ENCODE results near the gene ZNF618. TPM values are rescaled to one million over a fixed set of nuclear protein-coding genes. Genes with fewer than 3 reads are reported as not detected.

Gene ZNF618
- polyA plus RNA-seq, 3 donors: 0.53 to 1.9 (median 0.78) TPM

DNA sequence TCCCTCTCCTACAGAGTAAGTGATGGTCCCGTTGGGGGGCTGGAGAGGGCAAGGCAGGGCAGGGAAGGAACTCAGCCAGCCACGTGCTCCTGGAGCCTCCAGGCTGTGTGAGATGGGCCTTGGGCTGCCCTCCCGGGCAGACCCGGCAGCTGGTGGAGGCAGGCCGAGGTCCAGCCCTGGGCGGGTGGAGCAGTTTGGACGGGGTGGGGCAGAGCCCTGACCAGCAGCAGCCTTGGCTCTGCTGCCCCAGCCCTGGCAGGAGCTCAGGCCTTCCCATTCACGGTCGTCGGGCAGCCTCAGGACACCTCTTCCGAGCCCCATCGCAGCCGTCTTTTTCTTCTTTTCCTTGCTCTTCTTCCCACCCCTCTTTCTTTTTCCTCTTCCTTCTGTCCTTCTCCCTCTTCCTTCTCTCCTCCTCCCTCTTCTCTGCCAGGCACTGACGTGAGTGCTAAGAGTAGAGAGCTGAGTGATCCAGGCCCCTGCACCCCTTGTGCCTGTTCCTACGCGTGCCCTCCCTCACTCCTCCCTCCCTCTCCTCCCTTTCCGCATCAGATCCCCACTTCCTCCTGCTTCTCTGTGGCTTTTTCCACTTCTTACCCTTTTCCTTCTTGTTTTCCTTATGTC is 159.2 kb downstream of the ZNF618 start:
- Mint-ChIP-seq H3K4me3 (no peak overlapping the region), H3K4me1 (no peaks in the 10 kb centered on the region), H3K36me3 (peaks cover 21 to 29% of the 10 kb centered on the region in 2 donors), H3K9me3 (peaks cover 0 to 7% (median 1%) of the 10 kb centered on the region in 7 donors), H3K27ac (peak overlapping the region in 2 of 7 donors; percentile 23 to 38), H3K27me3 (ENCODE audit: low read depth in 3 of 3) (peaks cover 0 to 5% (median 0%) of the 10 kb centered on the region in 3 donors)
- Histone ChIP-seq H3K9ac (ENCODE audit: insufficient read depth, low read length, poor library complexity, severe bottlenecking) (no peak overlapping the region), H3K9me3 (replicated peaks in 1 of 2; ENCODE audit: control insufficient read depth in 1 of 2, insufficient read depth in 1 of 2, low read length in 2 of 2) (peaks cover 0 to 2% of the 10 kb centered on the region in 2 donors), H3K36me3 (replicated peaks in 1 of 2; ENCODE audit: control insufficient read depth in 1 of 2, insufficient read depth in 2 of 2, low read length in 2 of 2) (peaks cover 9% of the 10 kb centered on the region in 2 donors), H3K4me1 (ENCODE audit: control insufficient read depth in 1 of 2, insufficient read depth in 2 of 2, low read length in 2 of 2) (no peaks in the 10 kb centered on the region), H3K4me3 (replicated peaks in 1 of 3; ENCODE audit: low read depth in 2 of 3, low read length in 3 of 3) (no peak overlapping the region), H3K4me2 (replicated peaks; ENCODE audit: extremely low read depth, low read length, poor library complexity, severe bottlenecking) (no peak overlapping the region), H3K27ac (ENCODE audit: low read depth in 1 of 2, low read length in 2 of 2) (no peak overlapping the region), H2AFZ (ENCODE audit: insufficient read depth, low read depth, low read length, poor library complexity, severe bottlenecking) (no peak overlapping the region), H3K27me3 (ENCODE audit: control insufficient read depth in 2 of 2, insufficient read depth in 2 of 2, low read length in 2 of 2) (no peaks in the 10 kb centered on the region), H4K20me1 (ENCODE audit: insufficient read depth, low read length) (no peaks in the 10 kb centered on the region), H3K79me2 (ENCODE audit: insufficient read depth, low read length) (no peaks in the 10 kb centered on the region)
- no peak for DNase-seq
- intact Hi-C loops (cut with micrococcal nuclease): no loop called here
- no peak for TF ChIP-seq CTCF (IDR thresholded peaks at IDR 0.05)
- WGBS (ENCODE audit: insufficient coverage): 98% methylated on average over 12 of the region's 17 CpGs

GRCh38 chr9:114035845-114036801 is 160.0 kb downstream of the ZNF618 start:
- Histone ChIP-seq H3K36me3 (replicated peaks in 1 of 2; ENCODE audit: control insufficient read depth in 1 of 2, insufficient read depth in 2 of 2, low read length in 2 of 2) (peaks cover 9% of the 10 kb centered on the region in 2 donors), H3K9ac (ENCODE audit: insufficient read depth, low read length, poor library complexity, severe bottlenecking) (no peak overlapping the region), H3K4me2 (replicated peaks; ENCODE audit: extremely low read depth, low read length, poor library complexity, severe bottlenecking) (no peak overlapping the region), H3K4me3 (replicated peaks in 1 of 3; ENCODE audit: low read depth in 2 of 3, low read length in 3 of 3) (no peak overlapping the region), H3K9me3 (replicated peaks in 1 of 2; ENCODE audit: control insufficient read depth in 1 of 2, insufficient read depth in 1 of 2, low read length in 2 of 2) (peaks cover 0 to 2% of the 10 kb centered on the region in 2 donors), H2AFZ (ENCODE audit: insufficient read depth, low read depth, low read length, poor library complexity, severe bottlenecking) (no peak overlapping the region), H3K27ac (ENCODE audit: low read depth in 1 of 2, low read length in 2 of 2) (no peak overlapping the region), H3K27me3 (ENCODE audit: control insufficient read depth in 2 of 2, insufficient read depth in 2 of 2, low read length in 2 of 2) (no peaks in the 10 kb centered on the region), H3K4me1 (ENCODE audit: control insufficient read depth in 1 of 2, insufficient read depth in 2 of 2, low read length in 2 of 2) (no peaks in the 10 kb centered on the region), H4K20me1 (ENCODE audit: insufficient read depth, low read length) (no peaks in the 10 kb centered on the region), H3K79me2 (ENCODE audit: insufficient read depth, low read length) (no peaks in the 10 kb centered on the region)
- intact Hi-C loops (cut with micrococcal nuclease): no loop called here
- Mint-ChIP-seq H3K9me3 (peaks cover 0 to 7% (median 2%) of the 10 kb centered on the region in 7 donors), H3K36me3 (peaks cover 21 to 25% of the 10 kb centered on the region in 2 donors), H3K27me3 (ENCODE audit: low read depth in 3 of 3) (peaks cover 0 to 5% (median 0%) of the 10 kb centered on the region in 3 donors), H3K4me1 (no peaks in the 10 kb centered on the region), H3K4me3 (no peak overlapping the region), H3K27ac (peak overlapping the region in 2 of 7 donors; percentile 23 to 38)
- WGBS (ENCODE audit: insufficient coverage): 97% methylated on average over 11 of the region's 18 CpGs
- no peak for TF ChIP-seq CTCF (IDR thresholded peaks at IDR 0.05)
- no peak for DNase-seq

Data from CD14-positive monocyte (primary cell).